Karpas-422 (cell line): Measurements from ENCODE around the gene COA5. TPM values are rescaled to one million over a fixed set of nuclear protein-coding genes. Genes with fewer than 3 reads are reported as not detected.

Experiments used
- DNase-seq: peaks from one replicate; pipeline ENCODE4 v3.0.0-alpha.2; 2015
- H2AFZ ChIP-seq: fragments of 200-600 bp; sonication (generic); 2 replicates; pipeline ENCODE4 v1.6.1; 2014; ENCODE audit warnings: antibody characterized with exemption, low read length, mixed read lengths
- H3K27ac ChIP-seq: fragments of 200-600 bp; sonication (generic); 2 replicates; pipeline ENCODE4 v1.5.1; 2014; ENCODE audit warnings: mild to moderate bottlenecking, low read length, moderate library complexity
- H3K27me3 ChIP-seq: fragments of 200-600 bp; sonication (generic); 2 replicates; pipeline ENCODE4 v1.6.1; 2014; ENCODE audit warnings: low read length, mixed read lengths
- H3K36me3 ChIP-seq: fragments of 200-600 bp; sonication (generic); 2 replicates; pipeline ENCODE4 v1.6.1; 2014; ENCODE audit warnings: low read length, mixed read lengths; ENCODE audit not compliant: insufficient read depth
- H3K4me1 ChIP-seq: fragments of 200-600 bp; sonication (generic); 2 replicates; pipeline ENCODE4 v1.6.1; 2014; ENCODE audit warnings: mild to moderate bottlenecking, low read length, mixed read lengths
- H3K4me2 ChIP-seq: fragments of 200-600 bp; sonication (generic); 2 replicates; pipeline ENCODE4 v1.6.1; 2014; ENCODE audit warnings: low read length, low read depth, mild to moderate bottlenecking; ENCODE audit not compliant: poor library complexity, severe bottlenecking
- H3K4me3 ChIP-seq: fragments of 200-600 bp; sonication (generic); 2 replicates; pipeline ENCODE4 v1.5.1; 2014; ENCODE audit warnings: mild to moderate bottlenecking, antibody characterized with exemption, low read length, mixed read lengths
- H3K79me2 ChIP-seq: fragments of 200-600 bp; sonication (generic); 2 replicates; pipeline ENCODE4 v1.6.1; 2014; ENCODE audit warnings: mild to moderate bottlenecking, low read length, mixed read lengths
- H3K9ac ChIP-seq: fragments of 200-600 bp; sonication (generic); 2 replicates; pipeline ENCODE4 v1.6.0; 2014; ENCODE audit warnings: low read length
- H3K9me2 ChIP-seq: fragments of 200-600 bp; sonication (generic), shearing (Covaris generic); replicated peaks from 2 replicates; pipeline ENCODE4 v1.6.0; 2014; ENCODE audit warnings: mild to moderate bottlenecking, low read length, moderate library complexity; ENCODE audit not compliant: insufficient read depth
- H3K9me3 ChIP-seq: fragments of 300-700, 200-600 bp; sonication (generic); 2 replicates; pipeline ENCODE4 v1.6.1; 2014; ENCODE audit warnings: low read length, mixed read lengths
- H4K20me1 ChIP-seq: fragments of 200-600 bp; sonication (generic); 2 replicates; pipeline ENCODE4 v1.6.1; 2014; ENCODE audit warnings: mild to moderate bottlenecking, antibody characterized with exemption, low read length, low read depth; ENCODE audit not compliant: insufficient read depth
- total RNA-seq: library from RNA; depleted of rRNA; stranded (reverse); fragments of >200 nt; shearing (Covaris generic); gene quantifications from 2 replicates; pipeline ENCODE4 v1.2.3, GENCODE V29; 2014; ENCODE audit warnings: low replicate concordance

Gene COA5
- total RNA-seq, 1 experiment from 2014 or later = 39.1 TPM

DNA sequence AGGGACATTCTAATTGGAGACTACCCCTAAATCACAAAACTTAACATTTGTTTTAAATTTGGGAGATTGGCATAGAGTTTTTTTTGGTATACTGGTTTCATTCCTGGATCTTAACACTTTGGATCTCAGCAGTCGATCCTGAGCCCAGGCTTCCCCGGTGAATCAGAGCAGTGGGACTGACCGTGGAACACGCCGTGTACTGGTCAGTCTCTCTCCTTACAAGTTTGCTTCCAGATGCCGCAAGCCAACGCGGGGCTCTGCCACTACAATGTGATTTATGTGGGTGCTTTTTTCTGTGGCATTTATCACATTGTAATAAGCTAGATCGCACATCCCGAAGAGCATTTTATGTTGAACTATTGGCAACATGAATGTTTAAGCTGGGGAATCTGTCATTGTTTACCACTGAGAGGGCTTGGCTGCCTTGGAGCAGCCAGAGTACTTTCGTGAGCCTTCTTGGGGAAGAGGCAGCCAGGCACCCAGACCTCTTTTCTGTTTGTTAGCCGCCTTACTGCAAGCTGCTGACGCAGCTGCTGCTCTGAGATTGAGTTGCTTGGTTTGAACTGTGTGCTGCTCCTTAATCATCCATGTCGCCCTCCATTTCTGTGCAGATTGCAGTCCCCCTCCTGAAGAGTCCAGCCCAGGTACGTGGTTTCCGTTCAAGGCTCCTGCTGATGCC is 49.3 kb downstream of the COA5 start:
- no peaks in the 10 kb centered on the region for H4K20me1 ChIP-seq
- no peaks in the 10 kb centered on the region for H3K9me2 ChIP-seq
- H3K27ac ChIP-seq = no peak overlapping the region
- no peaks in the 10 kb centered on the region for H3K79me2 ChIP-seq
- no peaks in the 10 kb centered on the region for H3K27me3 ChIP-seq
- H3K36me3 ChIP-seq = no peaks in the 10 kb centered on the region
- no peak overlapping the region for H2AFZ ChIP-seq
- DNase-seq = no peak
- H3K4me1 ChIP-seq = peaks cover 21% of the 10 kb centered on the region
- no peaks in the 10 kb centered on the region for H3K9me3 ChIP-seq
- H3K4me2 ChIP-seq = no peak overlapping the region
- H3K4me3 ChIP-seq = no peak overlapping the region
- no peak overlapping the region for H3K9ac ChIP-seq

DNA sequence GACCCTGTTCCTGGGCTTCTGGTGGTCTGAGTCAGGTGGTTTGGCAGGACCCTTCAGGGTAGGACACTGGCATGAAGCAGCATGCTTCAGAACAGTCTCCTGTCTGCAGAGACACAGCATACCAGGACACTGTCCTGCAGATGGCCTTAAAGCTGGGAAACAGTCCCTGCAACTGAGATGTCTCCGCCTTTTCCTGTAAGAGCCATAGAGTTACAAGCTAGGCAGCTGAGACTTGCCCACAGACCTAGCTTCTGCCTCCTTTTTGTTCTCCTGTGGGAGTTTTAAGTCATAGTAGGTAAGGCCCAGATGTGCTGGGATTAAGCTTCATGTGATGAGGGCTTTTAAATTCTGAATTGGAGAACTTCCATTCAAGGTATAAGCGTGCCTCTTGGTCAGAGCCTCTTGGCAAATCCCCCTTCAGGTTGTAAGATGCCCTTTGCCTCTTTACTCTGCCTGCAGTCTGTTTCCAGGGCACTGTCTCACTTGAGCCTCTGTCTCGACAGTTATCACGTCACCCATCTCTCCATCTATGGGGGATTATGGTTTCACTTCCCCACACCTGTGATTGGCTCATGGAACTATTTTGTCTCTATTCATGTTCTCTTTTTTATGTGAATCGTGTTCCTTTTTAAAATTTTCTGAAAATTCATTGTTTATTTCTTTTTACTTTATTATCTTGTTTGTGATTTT is 51.8 kb downstream of the COA5 start:
- Histone ChIP-seq H3K4me2 (peak overlapping the region; percentile 55), H3K27ac (peak overlapping the region; percentile 65), H3K4me3 (no peak overlapping the region; the same call in none of the 2 replicates), H3K79me2 (no peaks in the 10 kb centered on the region), H3K9me2 (no peaks in the 10 kb centered on the region), H3K4me1 (peaks cover 21% of the 10 kb centered on the region), H3K27me3 (no peaks in the 10 kb centered on the region), H4K20me1 (no peaks in the 10 kb centered on the region), H3K9me3 (no peaks in the 10 kb centered on the region), H2AFZ (peak overlapping the region; percentile 55; the same call in 1 of the 2 replicates), H3K9ac (peak overlapping the region; percentile 44), H3K36me3 (no peaks in the 10 kb centered on the region)
- peak; percentile 86 for DNase-seq

DNA sequence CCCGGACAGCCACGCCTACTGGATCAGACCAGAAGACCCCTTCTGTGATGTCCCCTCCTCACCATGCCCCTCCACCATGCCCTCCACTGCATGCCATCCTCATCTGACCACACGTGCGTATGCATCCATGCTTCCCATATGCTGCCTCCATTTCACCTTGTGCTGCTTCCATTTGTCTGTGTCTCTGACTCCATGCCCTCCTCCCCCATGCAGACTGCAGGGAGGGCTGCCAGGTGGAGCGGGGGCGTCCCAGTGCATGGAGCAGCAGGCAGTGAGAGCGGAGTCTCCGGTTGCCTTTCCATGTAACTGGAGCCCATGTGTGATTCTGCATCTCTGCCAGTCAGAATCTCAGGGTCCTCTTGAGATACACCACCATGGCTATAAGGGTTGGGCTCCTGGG is 52.6 kb downstream of the COA5 start:
- DNase-seq = no peak
- Histone ChIP-seq H3K9me3 (no peaks in the 10 kb centered on the region), H4K20me1 (no peaks in the 10 kb centered on the region), H3K9ac (no peak overlapping the region; the same call in 1 of the 2 replicates), H3K27ac (no peak overlapping the region), H2AFZ (no peak overlapping the region), H3K79me2 (no peaks in the 10 kb centered on the region), H3K4me2 (no peak overlapping the region), H3K4me1 (peaks cover 21% of the 10 kb centered on the region), H3K36me3 (no peaks in the 10 kb centered on the region), H3K27me3 (no peaks in the 10 kb centered on the region), H3K9me2 (no peaks in the 10 kb centered on the region), H3K4me3 (no peak overlapping the region)

DNA sequence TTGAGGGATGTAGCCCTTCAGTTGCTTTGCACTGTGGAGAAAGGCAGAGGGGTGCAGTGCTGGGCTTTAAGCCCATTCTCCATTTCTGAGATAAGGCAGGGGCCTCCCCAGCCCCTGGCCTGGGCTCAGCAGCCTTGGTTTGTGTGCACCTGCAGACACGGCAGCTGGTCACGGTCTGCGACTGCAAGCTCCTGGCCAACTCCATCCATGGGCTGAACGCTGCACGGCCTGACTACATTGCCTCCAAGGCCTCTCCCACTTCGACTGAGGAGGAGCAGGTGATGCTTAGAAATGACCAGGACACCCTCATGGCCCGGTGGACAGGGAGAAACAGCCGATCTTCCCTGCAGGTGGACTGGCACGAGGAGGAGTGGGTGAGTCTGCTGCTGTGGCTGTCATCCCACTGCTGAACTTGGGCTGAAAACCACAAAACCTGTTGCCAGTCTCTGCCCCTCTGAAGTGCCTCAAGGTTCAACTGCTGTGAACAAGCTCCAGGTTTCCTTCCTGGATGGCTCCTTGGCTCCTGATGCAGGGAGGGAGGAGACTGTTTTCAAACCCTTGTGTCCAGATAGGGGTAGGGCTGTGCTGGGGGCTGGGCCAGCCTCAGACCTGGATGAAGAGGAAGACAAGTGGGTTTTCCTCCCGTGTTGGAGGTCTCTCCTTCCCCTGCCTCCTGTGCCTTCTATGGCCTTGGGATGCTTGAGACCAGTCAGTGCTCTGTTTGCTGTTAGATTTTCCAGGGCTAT is 54.0 kb downstream of the COA5 start:
- Histone ChIP-seq H3K36me3 (no peaks in the 10 kb centered on the region), H4K20me1 (no peaks in the 10 kb centered on the region), H3K4me1 (peaks cover 21% of the 10 kb centered on the region), H3K79me2 (no peaks in the 10 kb centered on the region), H3K9me3 (no peaks in the 10 kb centered on the region), H3K9me2 (no peaks in the 10 kb centered on the region), H3K4me2 (no peak overlapping the region), H3K4me3 (no peak overlapping the region), H2AFZ (no peak overlapping the region), H3K27ac (no peak overlapping the region), H3K9ac (no peak overlapping the region), H3K27me3 (no peaks in the 10 kb centered on the region)
- no peak for DNase-seq

- Histone ChIP-seq H3K4me2 (no peak overlapping the region), H3K27ac (no peak overlapping the region), H3K27me3 (no peaks in the 10 kb centered on the region), H2AFZ (no peak overlapping the region), H3K9me3 (no peaks in the 10 kb centered on the region), H4K20me1 (no peaks in the 10 kb centered on the region), H3K36me3 (no peaks in the 10 kb centered on the region), H3K79me2 (no peaks in the 10 kb centered on the region), H3K4me3 (no peak overlapping the region), H3K9ac (no peak overlapping the region), H3K4me1 (peaks cover 20% of the 10 kb centered on the region), H3K9me2 (no peaks in the 10 kb centered on the region)
- no peak for DNase-seq
Observed at GRCh38 chr2:98552499-98553179, 55.7 kb downstream of the COA5 start.

GRCh38 chr2:98551316-98551715 is 57.0 kb downstream of the COA5 start:
- Histone ChIP-seq H2AFZ (no peak overlapping the region), H3K79me2 (no peaks in the 10 kb centered on the region), H3K9me3 (no peaks in the 10 kb centered on the region), H3K9ac (no peak overlapping the region), H3K9me2 (no peaks in the 10 kb centered on the region), H4K20me1 (no peaks in the 10 kb centered on the region), H3K4me2 (no peak overlapping the region), H3K4me3 (no peak overlapping the region), H3K27me3 (no peaks in the 10 kb centered on the region), H3K36me3 (no peaks in the 10 kb centered on the region), H3K27ac (no peak overlapping the region), H3K4me1 (peaks cover 7% of the 10 kb centered on the region)
- DNase-seq = no peak

GRCh38 chr2:98550165-98550564 is 58.1 kb downstream of the COA5 start:
- Histone ChIP-seq H4K20me1 (no peaks in the 10 kb centered on the region), H3K4me3 (no peak overlapping the region), H3K36me3 (no peaks in the 10 kb centered on the region), H3K4me2 (no peak overlapping the region), H3K9me3 (no peaks in the 10 kb centered on the region), H2AFZ (no peak overlapping the region), H3K27ac (no peak overlapping the region), H3K9me2 (no peaks in the 10 kb centered on the region), H3K9ac (no peak overlapping the region), H3K79me2 (no peaks in the 10 kb centered on the region), H3K27me3 (no peaks in the 10 kb centered on the region), H3K4me1 (no peaks in the 10 kb centered on the region; the same call in 1 of the 2 replicates)
- DNase-seq = no peak
